HepG2 (cell line): ENCODE data around the gene ZNF524. TPM values are rescaled to one million over a fixed set of nuclear protein-coding genes. Genes with fewer than 3 reads are reported as not detected.

Experiments
- AGO2 ChIP-seq: fragments of 200-400 bp; formaldehyde crosslinking; optimal IDR thresholded peaks from 2 replicates; pipeline ENCODE3; 2017; ENCODE audit warnings: mild to moderate bottlenecking, low read depth, low read length, moderate library complexity
- CCAR2 ChIP-seq: fragments of 200-400 bp; formaldehyde crosslinking; optimal IDR thresholded peaks from 2 replicates; pipeline ENCODE3; 2018; ENCODE audit warnings: low read depth, mild to moderate bottlenecking, low read length, moderate library complexity
- CHD2 ChIP-seq: IDR thresholded peaks from 2 replicates; pipeline ENCODE4 v1.6.1; 2011; ENCODE audit warnings: low read depth, low read length, improper control_type of control experiment
- FOXK2 ChIP-seq: fragments of 450-650 bp; IDR thresholded peaks from 2 replicates; pipeline ENCODE4 v1.6.1; 2016
- HMG20B ChIP-seq: conservative IDR thresholded peaks from 2 replicates; pipeline ENCODE4 v1.6.1; 2016; ENCODE audit warnings: missing genetic modification reagents, missing compliant biosample characterization
- KLF13 ChIP-seq: sonication (generic); formaldehyde crosslinking; IDR thresholded peaks from 2 replicates; pipeline ENCODE4 v1.4.0; 2020; ENCODE audit warnings: mild to moderate bottlenecking, missing genetic modification reagents
- MBNL3 ChIP-seq: fragments of 250-450 bp; sonication (Bioruptor Pico); conservative IDR thresholded peaks from 2 replicates; pipeline ENCODE4 v1.8.0; 2022; ENCODE audit warnings: mild to moderate bottlenecking, inconsistent platforms
- NCOA5 ChIP-seq: sonication (generic); formaldehyde crosslinking; IDR thresholded peaks from 2 replicates; pipeline ENCODE4 v1.4.0; 2020; ENCODE audit warnings: missing genetic modification reagents
- PAWR ChIP-seq: sonication (generic); formaldehyde crosslinking; IDR thresholded peaks from 2 replicates; pipeline ENCODE4 v1.4.0; 2020; ENCODE audit warnings: missing genetic modification reagents, mild to moderate bottlenecking, borderline replicate concordance
- ZNF326 ChIP-seq: sonication (generic); formaldehyde crosslinking; IDR thresholded peaks from 2 replicates; pipeline ENCODE4 v1.4.0; 2020; ENCODE audit warnings: missing genetic modification reagents, borderline replicate concordance
- ZNF562 ChIP-seq: sonication (generic); formaldehyde crosslinking; IDR thresholded peaks from 2 replicates; pipeline ENCODE4 v1.8.0; 2022; ENCODE audit warnings: missing genetic modification reagents, borderline replicate concordance
- ZNF780A ChIP-seq: sonication (generic); formaldehyde crosslinking; IDR thresholded peaks from 2 replicates; pipeline ENCODE4 v1.8.0; 2022; ENCODE audit warnings: mild to moderate bottlenecking, missing genetic modification reagents, moderate library complexity
- polyA plus RNA-seq, 8 experiments: library from polyadenylated mRNA; depleted of rRNA in 3 of 8; stranded (reverse) in 7 of 8; unstranded in 1 of 8; fragments of >200 nt; fragmentation: Illumina TruSeq in 4 of 8; extraction: Trizol in 4 of 8; gene quantifications; 2 replicates each; pipeline versions ENCODE4 v1.2.1 to v1.2.3, GENCODE V29; 2011 to 2016; ENCODE audit warnings: low read depth in 4 of 8, missing spikeins in 1 of 8, mixed read lengths in 1 of 8; ENCODE audit not compliant: insufficient read depth in 1 of 8
- total RNA-seq, 5 experiments: library from RNA; depleted of rRNA; stranded (reverse); fragments of >200 nt; fragmentation: Illumina TruSeq; extraction: Trizol; gene quantifications; 2 replicates each; pipeline ENCODE4 v1.2.3, GENCODE V29; 2016; ENCODE audit warnings: low read depth in 1 of 5
- TF ChIP-seq, protein P1 (sequence below): sonication (generic); formaldehyde crosslinking; IDR thresholded peaks from 2 replicates; pipeline ENCODE4 v1.4.0; 2020; ENCODE audit warnings: missing genetic modification reagents
- TF ChIP-seq, protein P2 (sequence below): sonication (generic); formaldehyde crosslinking; IDR thresholded peaks from 2 replicates; pipeline ENCODE4 v1.5.0; 2020; ENCODE audit warnings: missing genetic modification reagents, mild to moderate bottlenecking, borderline replicate concordance
- TF ChIP-seq, protein P3 (sequence below): sonication (generic); formaldehyde crosslinking; IDR thresholded peaks from 2 replicates; pipeline ENCODE4; 2020; ENCODE audit warnings: missing genetic modification reagents, mild to moderate bottlenecking, borderline replicate concordance
- TF ChIP-seq, protein P4 (sequence below): sonication (generic); formaldehyde crosslinking; IDR thresholded peaks from 2 replicates; pipeline ENCODE4 v1.8.1; 2023; ENCODE audit warnings: missing genetic modification reagents, inconsistent platforms, borderline replicate concordance

The ZNF524 gene
- total and polyA plus RNA-seq, 2 of the 13 experiments (the other 11 are each of a cell fraction or from before 2014, with no cell fraction given), result 3.2 to 4.6 TPM

DNA sequence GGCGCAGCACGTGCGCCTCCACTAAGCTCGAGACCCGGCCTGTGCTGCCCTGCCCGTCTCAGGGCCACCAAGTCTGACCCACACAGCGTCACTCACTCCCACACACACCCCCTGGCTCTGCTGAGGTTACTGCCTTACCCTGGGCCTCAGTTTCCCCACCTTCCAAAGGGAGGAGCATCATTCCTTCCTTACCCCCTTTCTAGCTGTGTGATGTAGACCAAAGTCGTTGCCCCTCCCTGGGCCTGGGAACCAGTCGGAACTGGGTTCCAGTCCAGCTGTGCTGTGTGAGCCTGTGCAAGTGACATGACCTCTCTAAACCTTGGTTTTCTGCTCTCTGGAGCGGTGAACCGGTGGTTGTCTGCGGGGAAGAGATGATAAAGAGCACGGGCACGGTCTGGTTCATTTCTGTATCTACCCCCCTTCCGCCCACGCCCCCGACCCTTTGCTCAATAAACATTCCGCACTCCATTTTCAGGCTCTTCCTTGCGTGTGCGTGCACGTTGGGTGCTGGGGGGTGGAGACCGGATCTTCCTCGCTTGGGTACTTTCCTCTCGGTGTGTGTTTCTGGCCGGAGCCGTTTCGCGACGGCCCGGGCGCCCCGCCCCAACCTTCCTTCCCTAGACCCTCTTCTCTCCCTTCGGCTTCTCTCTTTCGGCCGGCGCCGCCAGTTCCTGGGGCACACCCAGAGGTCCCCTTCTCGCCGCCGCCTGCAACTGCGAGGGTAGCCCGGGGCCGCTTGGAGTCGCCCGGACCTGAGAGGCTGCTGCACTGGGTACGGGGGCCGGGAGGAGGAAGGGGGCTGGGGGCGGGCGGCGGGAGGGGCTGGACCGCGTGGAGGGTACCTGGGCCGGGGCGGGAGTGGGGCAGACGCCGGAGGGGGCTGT lies 43.2 kb downstream of the ZNF524 start, which contains the start of gene ZNF581 (continued):
- TF ChIP-seq, protein P1, sequence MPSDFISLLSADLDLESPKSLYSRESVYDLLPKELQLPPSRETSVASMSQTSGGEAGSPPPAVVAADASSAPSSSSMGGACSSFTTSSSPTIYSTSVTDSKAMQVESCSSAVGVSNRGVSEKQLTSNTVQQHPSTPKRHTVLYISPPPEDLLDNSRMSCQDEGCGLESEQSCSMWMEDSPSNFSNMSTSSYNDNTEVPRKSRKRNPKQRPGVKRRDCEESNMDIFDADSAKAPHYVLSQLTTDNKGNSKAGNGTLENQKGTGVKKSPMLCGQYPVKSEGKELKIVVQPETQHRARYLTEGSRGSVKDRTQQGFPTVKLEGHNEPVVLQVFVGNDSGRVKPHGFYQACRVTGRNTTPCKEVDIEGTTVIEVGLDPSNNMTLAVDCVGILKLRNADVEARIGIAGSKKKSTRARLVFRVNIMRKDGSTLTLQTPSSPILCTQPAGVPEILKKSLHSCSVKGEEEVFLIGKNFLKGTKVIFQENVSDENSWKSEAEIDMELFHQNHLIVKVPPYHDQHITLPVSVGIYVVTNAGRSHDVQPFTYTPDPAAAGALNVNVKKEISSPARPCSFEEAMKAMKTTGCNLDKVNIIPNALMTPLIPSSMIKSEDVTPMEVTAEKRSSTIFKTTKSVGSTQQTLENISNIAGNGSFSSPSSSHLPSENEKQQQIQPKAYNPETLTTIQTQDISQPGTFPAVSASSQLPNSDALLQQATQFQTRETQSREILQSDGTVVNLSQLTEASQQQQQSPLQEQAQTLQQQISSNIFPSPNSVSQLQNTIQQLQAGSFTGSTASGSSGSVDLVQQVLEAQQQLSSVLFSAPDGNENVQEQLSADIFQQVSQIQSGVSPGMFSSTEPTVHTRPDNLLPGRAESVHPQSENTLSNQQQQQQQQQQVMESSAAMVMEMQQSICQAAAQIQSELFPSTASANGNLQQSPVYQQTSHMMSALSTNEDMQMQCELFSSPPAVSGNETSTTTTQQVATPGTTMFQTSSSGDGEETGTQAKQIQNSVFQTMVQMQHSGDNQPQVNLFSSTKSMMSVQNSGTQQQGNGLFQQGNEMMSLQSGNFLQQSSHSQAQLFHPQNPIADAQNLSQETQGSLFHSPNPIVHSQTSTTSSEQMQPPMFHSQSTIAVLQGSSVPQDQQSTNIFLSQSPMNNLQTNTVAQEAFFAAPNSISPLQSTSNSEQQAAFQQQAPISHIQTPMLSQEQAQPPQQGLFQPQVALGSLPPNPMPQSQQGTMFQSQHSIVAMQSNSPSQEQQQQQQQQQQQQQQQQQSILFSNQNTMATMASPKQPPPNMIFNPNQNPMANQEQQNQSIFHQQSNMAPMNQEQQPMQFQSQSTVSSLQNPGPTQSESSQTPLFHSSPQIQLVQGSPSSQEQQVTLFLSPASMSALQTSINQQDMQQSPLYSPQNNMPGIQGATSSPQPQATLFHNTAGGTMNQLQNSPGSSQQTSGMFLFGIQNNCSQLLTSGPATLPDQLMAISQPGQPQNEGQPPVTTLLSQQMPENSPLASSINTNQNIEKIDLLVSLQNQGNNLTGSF (CRISPR knock-in tag), result no peak
- TF ChIP-seq ZNF780A (CRISPR knock-in tag) (no peak), ZNF562 (CRISPR knock-in tag) (no peak), NCOA5 (CRISPR knock-in tag) (no peak), HMG20B (CRISPR knock-in tag) (no peak), AGO2 (peak; percentile 92), FOXK2 (no peak), MBNL3 (CRISPR knock-in tag) (no peak), ZNF326 (CRISPR knock-in tag) (no peak; the same call in 1 of the 2 replicates), CCAR2 (peak; percentile 43), KLF13 (CRISPR knock-in tag) (no peak), PAWR (CRISPR knock-in tag) (no peak), CHD2 (no peak)
- TF ChIP-seq, protein P2, sequence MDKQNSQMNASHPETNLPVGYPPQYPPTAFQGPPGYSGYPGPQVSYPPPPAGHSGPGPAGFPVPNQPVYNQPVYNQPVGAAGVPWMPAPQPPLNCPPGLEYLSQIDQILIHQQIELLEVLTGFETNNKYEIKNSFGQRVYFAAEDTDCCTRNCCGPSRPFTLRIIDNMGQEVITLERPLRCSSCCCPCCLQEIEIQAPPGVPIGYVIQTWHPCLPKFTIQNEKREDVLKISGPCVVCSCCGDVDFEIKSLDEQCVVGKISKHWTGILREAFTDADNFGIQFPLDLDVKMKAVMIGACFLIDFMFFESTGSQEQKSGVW (CRISPR knock-in tag), result no peak
- TF ChIP-seq, protein P3, sequence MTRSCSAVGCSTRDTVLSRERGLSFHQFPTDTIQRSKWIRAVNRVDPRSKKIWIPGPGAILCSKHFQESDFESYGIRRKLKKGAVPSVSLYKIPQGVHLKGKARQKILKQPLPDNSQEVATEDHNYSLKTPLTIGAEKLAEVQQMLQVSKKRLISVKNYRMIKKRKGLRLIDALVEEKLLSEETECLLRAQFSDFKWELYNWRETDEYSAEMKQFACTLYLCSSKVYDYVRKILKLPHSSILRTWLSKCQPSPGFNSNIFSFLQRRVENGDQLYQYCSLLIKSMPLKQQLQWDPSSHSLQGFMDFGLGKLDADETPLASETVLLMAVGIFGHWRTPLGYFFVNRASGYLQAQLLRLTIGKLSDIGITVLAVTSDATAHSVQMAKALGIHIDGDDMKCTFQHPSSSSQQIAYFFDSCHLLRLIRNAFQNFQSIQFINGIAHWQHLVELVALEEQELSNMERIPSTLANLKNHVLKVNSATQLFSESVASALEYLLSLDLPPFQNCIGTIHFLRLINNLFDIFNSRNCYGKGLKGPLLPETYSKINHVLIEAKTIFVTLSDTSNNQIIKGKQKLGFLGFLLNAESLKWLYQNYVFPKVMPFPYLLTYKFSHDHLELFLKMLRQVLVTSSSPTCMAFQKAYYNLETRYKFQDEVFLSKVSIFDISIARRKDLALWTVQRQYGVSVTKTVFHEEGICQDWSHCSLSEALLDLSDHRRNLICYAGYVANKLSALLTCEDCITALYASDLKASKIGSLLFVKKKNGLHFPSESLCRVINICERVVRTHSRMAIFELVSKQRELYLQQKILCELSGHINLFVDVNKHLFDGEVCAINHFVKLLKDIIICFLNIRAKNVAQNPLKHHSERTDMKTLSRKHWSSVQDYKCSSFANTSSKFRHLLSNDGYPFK (CRISPR knock-in tag), result peak; percentile 70
- TF ChIP-seq, protein P4, sequence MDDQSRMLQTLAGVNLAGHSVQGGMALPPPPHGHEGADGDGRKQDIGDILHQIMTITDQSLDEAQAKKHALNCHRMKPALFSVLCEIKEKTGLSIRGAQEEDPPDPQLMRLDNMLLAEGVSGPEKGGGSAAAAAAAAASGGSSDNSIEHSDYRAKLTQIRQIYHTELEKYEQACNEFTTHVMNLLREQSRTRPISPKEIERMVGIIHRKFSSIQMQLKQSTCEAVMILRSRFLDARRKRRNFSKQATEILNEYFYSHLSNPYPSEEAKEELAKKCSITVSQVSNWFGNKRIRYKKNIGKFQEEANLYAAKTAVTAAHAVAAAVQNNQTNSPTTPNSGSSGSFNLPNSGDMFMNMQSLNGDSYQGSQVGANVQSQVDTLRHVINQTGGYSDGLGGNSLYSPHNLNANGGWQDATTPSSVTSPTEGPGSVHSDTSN (CRISPR knock-in tag), result no peak
